ENCODE data around the gene LAMP1.
"Not testable (repeated sequence)": the region's sequence is repeated elsewhere in the genome, so short reads cannot be mapped to it uniquely, and the experiment has no call there.

Gene LAMP1

GRCh38 chr13:113296823-113297369 lies at the start of gene LAMP1:
Gene LAMP1 (plus strand): TSS chr13:113297239. CDS start chr13:113297435, 196 bp downstream.
- peak; percentile 99 for DNase-seq

GRCh38 chr13:113252516-113253095 lies 44.4 kb upstream of the LAMP1 start:
- DNase-seq: no peak

- DNase-seq: not testable (repeated sequence)
Measured at GRCh38 chr13:113257908-113258307, 39.1 kb upstream of the LAMP1 start.

- DNase-seq: no peak
Measured at GRCh38 chr13:113258321-113259054, 38.6 kb upstream of the LAMP1 start.

GRCh38 chr13:113260996-113261395 lies 36.0 kb upstream of the LAMP1 start:
- DNase-seq: no peak

GRCh38 chr13:113263016-113263415 lies 34.0 kb upstream of the LAMP1 start:
- DNase-seq: not testable (repeated sequence)

- no peak for DNase-seq
Measured at GRCh38 chr13:113267642-113268405, 29.2 kb upstream of the LAMP1 start.

- DNase-seq: no peak
Measured at GRCh38 chr13:113272031-113272430, 25.0 kb upstream of the LAMP1 start.

- no peak for DNase-seq
Measured at GRCh38 chr13:113272701-113273181, 24.3 kb upstream of the LAMP1 start.

GRCh38 chr13:113273321-113273720 lies 23.7 kb upstream of the LAMP1 start:
- DNase-seq: no peak

- DNase-seq: no peak
Measured at GRCh38 chr13:113273851-113274590, 23.0 kb upstream of the LAMP1 start.

GRCh38 chr13:113274721-113275120 lies 22.3 kb upstream of the LAMP1 start:
- no peak for DNase-seq

- peak; percentile 19 for DNase-seq
Measured at GRCh38 chr13:113275387-113275786, 21.7 kb upstream of the LAMP1 start.

- no peak for DNase-seq
Measured at GRCh38 chr13:113280126-113280525, 16.9 kb upstream of the LAMP1 start.

- DNase-seq: no peak
Measured at GRCh38 chr13:113283904-113284303, 13.1 kb upstream of the LAMP1 start.

GRCh38 chr13:113288880-113289279 lies 8.2 kb upstream of the LAMP1 start:
- no peak for DNase-seq

GRCh38 chr13:113291129-113291528 lies 5.9 kb upstream of the LAMP1 start:
- DNase-seq: no peak

- peak; percentile 9 for DNase-seq
Measured at GRCh38 chr13:113292021-113292862, 4.8 kb upstream of the LAMP1 start.

GRCh38 chr13:113293686-113294085 lies 3.4 kb upstream of the LAMP1 start:
- DNase-seq: no peak

GRCh38 chr13:113295776-113296175 lies 1.3 kb upstream of the LAMP1 start:
- DNase-seq: no peak

- peak; percentile 59 for DNase-seq
Measured at GRCh38 chr13:113297370-113298042, 467 bp downstream of the LAMP1 start.

Data from activated CD4-positive, alpha-beta T cell treated with anti-CD3 and anti-CD28 coated beads, Interleukin-2, Interleukin-6, amounts not matched to agents 100 ng/mL and 50 ng/mL, durations not matched to agents 16 hours and 8 hours (primary cell).